ENCODE results near the gene LRP1B.

DNA sequence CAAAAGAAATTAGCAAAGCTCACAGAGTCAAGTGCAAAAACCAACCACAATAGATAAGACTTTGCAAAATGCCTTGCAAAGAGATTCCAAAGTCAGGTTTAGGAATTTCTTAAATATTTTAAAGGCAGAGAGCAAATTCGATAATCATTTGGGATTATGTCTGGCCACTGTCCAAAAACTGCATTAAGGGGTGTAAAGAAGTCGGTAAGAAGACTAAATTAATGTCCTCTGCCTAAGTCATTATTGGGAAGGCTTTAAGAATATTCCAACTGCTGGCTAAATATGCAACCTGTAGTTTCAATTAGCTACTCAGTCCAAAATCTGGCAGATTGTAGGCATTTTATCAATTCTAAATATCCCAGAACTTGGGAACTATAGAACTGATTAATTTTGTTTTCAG, 13.7 kb upstream of the LRP1B start:
- TF ChIP-seq, protein P1, sequence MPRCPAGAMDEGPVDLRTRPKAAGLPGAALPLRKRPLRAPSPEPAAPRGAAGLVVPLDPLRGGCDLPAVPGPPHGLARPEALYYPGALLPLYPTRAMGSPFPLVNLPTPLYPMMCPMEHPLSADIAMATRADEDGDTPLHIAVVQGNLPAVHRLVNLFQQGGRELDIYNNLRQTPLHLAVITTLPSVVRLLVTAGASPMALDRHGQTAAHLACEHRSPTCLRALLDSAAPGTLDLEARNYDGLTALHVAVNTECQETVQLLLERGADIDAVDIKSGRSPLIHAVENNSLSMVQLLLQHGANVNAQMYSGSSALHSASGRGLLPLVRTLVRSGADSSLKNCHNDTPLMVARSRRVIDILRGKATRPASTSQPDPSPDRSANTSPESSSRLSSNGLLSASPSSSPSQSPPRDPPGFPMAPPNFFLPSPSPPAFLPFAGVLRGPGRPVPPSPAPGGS (IDR thresholded peaks at IDR 0.05) = no peak
- TF ChIP-seq, protein P2, sequence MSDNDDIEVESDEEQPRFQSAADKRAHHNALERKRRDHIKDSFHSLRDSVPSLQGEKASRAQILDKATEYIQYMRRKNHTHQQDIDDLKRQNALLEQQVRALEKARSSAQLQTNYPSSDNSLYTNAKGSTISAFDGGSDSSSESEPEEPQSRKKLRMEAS (IDR thresholded peaks at IDR 0.05) = no peak
- no peak for TF ChIP-seq EHMT2 (IDR thresholded peaks at IDR 0.05; ENCODE audit: low read depth)
- TF ChIP-seq, protein P3, sequence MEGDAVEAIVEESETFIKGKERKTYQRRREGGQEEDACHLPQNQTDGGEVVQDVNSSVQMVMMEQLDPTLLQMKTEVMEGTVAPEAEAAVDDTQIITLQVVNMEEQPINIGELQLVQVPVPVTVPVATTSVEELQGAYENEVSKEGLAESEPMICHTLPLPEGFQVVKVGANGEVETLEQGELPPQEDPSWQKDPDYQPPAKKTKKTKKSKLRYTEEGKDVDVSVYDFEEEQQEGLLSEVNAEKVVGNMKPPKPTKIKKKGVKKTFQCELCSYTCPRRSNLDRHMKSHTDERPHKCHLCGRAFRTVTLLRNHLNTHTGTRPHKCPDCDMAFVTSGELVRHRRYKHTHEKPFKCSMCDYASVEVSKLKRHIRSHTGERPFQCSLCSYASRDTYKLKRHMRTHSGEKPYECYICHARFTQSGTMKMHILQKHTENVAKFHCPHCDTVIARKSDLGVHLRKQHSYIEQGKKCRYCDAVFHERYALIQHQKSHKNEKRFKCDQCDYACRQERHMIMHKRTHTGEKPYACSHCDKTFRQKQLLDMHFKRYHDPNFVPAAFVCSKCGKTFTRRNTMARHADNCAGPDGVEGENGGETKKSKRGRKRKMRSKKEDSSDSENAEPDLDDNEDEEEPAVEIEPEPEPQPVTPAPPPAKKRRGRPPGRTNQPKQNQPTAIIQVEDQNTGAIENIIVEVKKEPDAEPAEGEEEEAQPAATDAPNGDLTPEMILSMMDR (IDR thresholded peaks at IDR 0.05) = no peak

All from A549 (cell line).